Activated T-cell treated with anti-CD3 and anti-CD28 coated beads, Interleukin-2, amount 50 U/mL, for 48 hours (primary cell): ENCODE results near the gene SPACA7.
A peak's percentile ranks its signal among the peaks of the same experiment; 100 is the strongest.
"Not testable (repeated sequence)": the region's sequence is repeated elsewhere in the genome, so short reads cannot be mapped to it uniquely, and the experiment has no call there.

Experiments
- DNase-seq, 2 experiments: peaks; one replicate each; pipeline ENCODE4 v3.0.0-alpha.2; 2020

The SPACA7 gene

GRCh38 chr13:112431734-112432133 lies 55.6 kb downstream of the SPACA7 start:
- DNase-seq, result no peak

GRCh38 chr13:112432734-112433133 lies 56.6 kb downstream of the SPACA7 start:
- not testable (repeated sequence) for DNase-seq

- not testable (repeated sequence) for DNase-seq
These were observed 57.4 kb downstream of the SPACA7 start for GRCh38 chr13:112433517-112433916.

GRCh38 chr13:112434032-112434431 lies 57.9 kb downstream of the SPACA7 start:
- no peak for DNase-seq

- DNase-seq, result no peak
These were observed 58.9 kb downstream of the SPACA7 start for GRCh38 chr13:112434937-112435523.

- no peak for DNase-seq
These were observed 59.8 kb downstream of the SPACA7 start for GRCh38 chr13:112435973-112436372.

GRCh38 chr13:112438094-112438493 lies 61.9 kb downstream of the SPACA7 start:
- DNase-seq, result no peak

GRCh38 chr13:112438515-112438914 lies 62.4 kb downstream of the SPACA7 start:
- no peak for DNase-seq

GRCh38 chr13:112441226-112441625 lies 65.1 kb downstream of the SPACA7 start:
- DNase-seq, result no peak

- DNase-seq, result peak in 1 of 2 experiments; percentile 8
These were observed 65.7 kb downstream of the SPACA7 start for GRCh38 chr13:112441779-112442310.

GRCh38 chr13:112442483-112443090 lies 66.4 kb downstream of the SPACA7 start:
- peak in 1 of 2 experiments; percentile 13 for DNase-seq

GRCh38 chr13:112443191-112443994 lies 67.2 kb downstream of the SPACA7 start:
- DNase-seq, result peak in 1 of 2 experiments; percentile 31

GRCh38 chr13:112443995-112444311 lies 67.8 kb downstream of the SPACA7 start:
- peak; percentile 78 to 82 for DNase-seq

GRCh38 chr13:112444416-112445399 lies 68.6 kb downstream of the SPACA7 start:
- peak in 1 of 2 experiments; percentile 13 for DNase-seq

- DNase-seq, result no peak
These were observed 69.5 kb downstream of the SPACA7 start for GRCh38 chr13:112445411-112446271.

- peak in 1 of 2 experiments; percentile 11 for DNase-seq
These were observed 70.2 kb downstream of the SPACA7 start for GRCh38 chr13:112446347-112446861.

GRCh38 chr13:112446867-112447266 lies 70.7 kb downstream of the SPACA7 start:
- DNase-seq, result peak in 1 of 2 experiments; percentile 1

GRCh38 chr13:112447306-112447705 lies 71.2 kb downstream of the SPACA7 start:
- peak in 1 of 2 experiments; percentile 2 for DNase-seq

GRCh38 chr13:112447761-112448603 lies 71.8 kb downstream of the SPACA7 start:
- DNase-seq, result peak in 1 of 2 experiments; percentile 9
